Mesenchymal stem cell (in vitro differentiated cells and primary cell): ENCODE data around the gene SMCO3.
A peak's percentile ranks its signal among the peaks of the same experiment; 100 is the strongest.

Experiments used
- DNase-seq: peaks from one replicate; pipeline ENCODE4 v3.0.0-alpha.2; 2013
- H2AFZ ChIP-seq: one replicate; pipeline ENCODE4 v1.6.1; 2013; ENCODE audit warnings: low read depth, mild to moderate bottlenecking, control low read depth, inconsistent platforms, low read length, moderate library complexity
- H2AK5ac ChIP-seq: 2 replicates; pipeline ENCODE4 v1.6.1; 2013; ENCODE audit warnings: low read length, moderate library complexity, mild to moderate bottlenecking, inconsistent platforms; ENCODE audit not compliant: severe bottlenecking
- H2BK120ac ChIP-seq: one replicate; pipeline ENCODE4 v1.6.1; 2013; ENCODE audit warnings: low read depth, mild to moderate bottlenecking, inconsistent platforms, low read length, moderate library complexity
- H2BK12ac ChIP-seq, 2 experiments: one replicate each; pipeline ENCODE4 v1.6.1; 2013; ENCODE audit warnings: inconsistent platforms in 2 of 2, low read length in 2 of 2, mild to moderate bottlenecking in 2 of 2, moderate library complexity in 2 of 2, control low read depth in 1 of 2
- H2BK15ac ChIP-seq: one replicate; pipeline ENCODE4 v1.6.1; 2013; ENCODE audit warnings: mild to moderate bottlenecking, low read depth, inconsistent platforms; ENCODE audit not compliant: poor library complexity, severe bottlenecking
- H2BK5ac ChIP-seq: 2 replicates; pipeline ENCODE4 v1.6.1; 2013; ENCODE audit warnings: low read depth, mild to moderate bottlenecking, low read length, control low read depth, inconsistent platforms; ENCODE audit not compliant: poor library complexity, severe bottlenecking
- H3K14ac ChIP-seq, 2 experiments: one replicate each; pipeline ENCODE4 v1.6.1; 2013; ENCODE audit warnings: inconsistent platforms in 2 of 2, low read length in 2 of 2, control low read depth in 1 of 2, mild to moderate bottlenecking in 1 of 2, moderate library complexity in 1 of 2
- H3K18ac ChIP-seq, 2 experiments: one replicate each; pipeline ENCODE4 v1.6.1; 2013; ENCODE audit warnings: inconsistent platforms in 2 of 2, low read length in 2 of 2, control low read depth in 1 of 2, low read depth in 1 of 2, mild to moderate bottlenecking in 1 of 2
- H3K23ac ChIP-seq, 2 experiments: one replicate each; pipeline ENCODE4 v1.6.1; 2013; ENCODE audit warnings: inconsistent platforms in 2 of 2, low read length in 2 of 2, mild to moderate bottlenecking in 2 of 2, moderate library complexity in 2 of 2, control low read depth in 1 of 2
- H3K27ac ChIP-seq: 2 replicates; pipeline ENCODE4 v1.5.1; 2013; ENCODE audit warnings: mild to moderate bottlenecking, moderate library complexity, low read length, control low read depth, inconsistent platforms; ENCODE audit not compliant: poor library complexity, severe bottlenecking
- H3K27me3 ChIP-seq, 2 experiments: 2 replicates each; pipeline versions ENCODE4 v1.6.1 to v1.7.0; 2013; ENCODE audit warnings: low read length in 2 of 2, mild to moderate bottlenecking in 2 of 2, moderate library complexity in 2 of 2, control low read depth in 1 of 2, inconsistent platforms in 1 of 2; ENCODE audit not compliant: control insufficient read depth in 1 of 2, insufficient read depth in 1 of 2
- H3K36me3 ChIP-seq, 2 experiments: 2 replicates each; pipeline versions ENCODE4 v1.6.1 to v1.7.0; 2013; ENCODE audit warnings: low read length in 2 of 2, control low read depth in 1 of 2, inconsistent platforms in 1 of 2, low read depth in 1 of 2, mild to moderate bottlenecking in 1 of 2; ENCODE audit not compliant: insufficient read depth in 2 of 2, control insufficient read depth in 1 of 2
- H3K4ac ChIP-seq, 2 experiments: one replicate each; pipeline ENCODE4 v1.6.1; 2013; ENCODE audit warnings: inconsistent platforms in 2 of 2, low read length in 2 of 2, mild to moderate bottlenecking in 2 of 2, moderate library complexity in 2 of 2, control low read depth in 1 of 2, low read depth in 1 of 2
- H3K4me1 ChIP-seq: 2 replicates; pipeline ENCODE4 v1.6.1; 2013; ENCODE audit warnings: low read depth, low read length, control low read depth; ENCODE audit not compliant: control insufficient read depth, insufficient read depth
- H3K4me2 ChIP-seq: 2 replicates; pipeline ENCODE4 v1.6.1; 2013; ENCODE audit warnings: low read length, mild to moderate bottlenecking, inconsistent platforms; ENCODE audit not compliant: poor library complexity, severe bottlenecking
- H3K4me3 ChIP-seq, 2 experiments: 2 replicates each; pipeline versions ENCODE4 v1.5.1 to v1.7.0; 2013; ENCODE audit warnings: low read length in 2 of 2, mild to moderate bottlenecking in 2 of 2, control low read depth in 1 of 2, low read depth in 1 of 2; ENCODE audit not compliant: insufficient read depth in 1 of 2
- H3K79me1 ChIP-seq: replicated peaks from 2 replicates; pipeline ENCODE4 v1.6.1; 2013; ENCODE audit warnings: mild to moderate bottlenecking, control low read depth, low read length, inconsistent platforms; ENCODE audit not compliant: poor library complexity, severe bottlenecking
- H3K9ac ChIP-seq: 2 replicates; pipeline ENCODE4 v1.7.0; 2013; ENCODE audit warnings: mild to moderate bottlenecking, low read length, moderate library complexity
- H3K9me3 ChIP-seq: 2 replicates; pipeline ENCODE4 v1.7.0; 2013; ENCODE audit warnings: mild to moderate bottlenecking, low read length; ENCODE audit not compliant: control insufficient read depth
- H4K8ac ChIP-seq: one replicate; pipeline ENCODE4 v1.6.1; 2013; ENCODE audit warnings: inconsistent platforms, mild to moderate bottlenecking, low read length, moderate library complexity
- H4K91ac ChIP-seq: one replicate; pipeline ENCODE4 v1.6.1; 2013; ENCODE audit warnings: mild to moderate bottlenecking, low read length, inconsistent platforms
- WGBS: methylation state at CpG from one replicate; pipeline ENCODE4 v1.1.7; 2013; ENCODE audit warnings: mixed read lengths; 5-methylcytosine and 5-hydroxymethylcytosine counted together

Gene SMCO3

GRCh38 chr12:14782756-14783155, 31.2 kb downstream of the SMCO3 start:
- no peak overlapping the region for H2BK120ac ChIP-seq
- peaks cover 5 to 31% of the 10 kb centered on the region in 2 experiments for H3K36me3 ChIP-seq
- H2AK5ac ChIP-seq = no peak overlapping the region
- H3K4ac ChIP-seq = no peak overlapping the region
- no peak overlapping the region for H2BK15ac ChIP-seq
- H3K27me3 ChIP-seq = no peaks in the 10 kb centered on the region
- H3K14ac ChIP-seq = no peak overlapping the region
- no peak overlapping the region for H3K4me2 ChIP-seq
- no peak overlapping the region for H3K27ac ChIP-seq
- no peak overlapping the region for H2BK5ac ChIP-seq
- H2BK12ac ChIP-seq = no peak overlapping the region
- H3K79me1 ChIP-seq = peaks cover 4% of the 10 kb centered on the region
- no peaks in the 10 kb centered on the region for H3K4me1 ChIP-seq
- DNase-seq = no peak
- H3K9ac ChIP-seq = no peak overlapping the region
- no peak overlapping the region for H4K8ac ChIP-seq
- no peak overlapping the region for H4K91ac ChIP-seq
- H3K18ac ChIP-seq = no peak overlapping the region
- no peak overlapping the region for H2AFZ ChIP-seq
- no peak overlapping the region for H3K23ac ChIP-seq
- H3K9me3 ChIP-seq = no peaks in the 10 kb centered on the region
- no peak overlapping the region for H3K4me3 ChIP-seq

GRCh38 chr12:14781563-14781962, 32.4 kb downstream of the SMCO3 start:
- no peak overlapping the region for H2AK5ac ChIP-seq
- no peak overlapping the region for H4K8ac ChIP-seq
- no peaks in the 10 kb centered on the region for H3K27me3 ChIP-seq
- H3K9me3 ChIP-seq = no peaks in the 10 kb centered on the region
- H3K27ac ChIP-seq = no peak overlapping the region
- no peak overlapping the region for H4K91ac ChIP-seq
- no peak overlapping the region for H2AFZ ChIP-seq
- H2BK120ac ChIP-seq = no peak overlapping the region
- H3K4me3 ChIP-seq = no peak overlapping the region
- H3K4me1 ChIP-seq = no peaks in the 10 kb centered on the region
- DNase-seq = no peak
- 75% methylated on average over 1 of the region's 2 CpGs for WGBS
- H3K4me2 ChIP-seq = no peak overlapping the region
- H2BK5ac ChIP-seq = no peak overlapping the region
- H3K4ac ChIP-seq = no peak overlapping the region
- H2BK12ac ChIP-seq = no peak overlapping the region
- H3K36me3 ChIP-seq = peaks cover 0 to 19% of the 10 kb centered on the region in 2 experiments
- no peak overlapping the region for H3K23ac ChIP-seq
- no peak overlapping the region for H3K9ac ChIP-seq
- no peak overlapping the region for H2BK15ac ChIP-seq
- no peak overlapping the region for H3K14ac ChIP-seq
- H3K18ac ChIP-seq = no peak overlapping the region
- peaks cover 2% of the 10 kb centered on the region for H3K79me1 ChIP-seq

- Histone ChIP-seq H4K91ac (no peak overlapping the region), H3K9ac (no peak overlapping the region), H3K14ac (no peak overlapping the region)
Measured at GRCh38 chr12:14780859-14781258, 33.1 kb downstream of the SMCO3 start.

DNA sequence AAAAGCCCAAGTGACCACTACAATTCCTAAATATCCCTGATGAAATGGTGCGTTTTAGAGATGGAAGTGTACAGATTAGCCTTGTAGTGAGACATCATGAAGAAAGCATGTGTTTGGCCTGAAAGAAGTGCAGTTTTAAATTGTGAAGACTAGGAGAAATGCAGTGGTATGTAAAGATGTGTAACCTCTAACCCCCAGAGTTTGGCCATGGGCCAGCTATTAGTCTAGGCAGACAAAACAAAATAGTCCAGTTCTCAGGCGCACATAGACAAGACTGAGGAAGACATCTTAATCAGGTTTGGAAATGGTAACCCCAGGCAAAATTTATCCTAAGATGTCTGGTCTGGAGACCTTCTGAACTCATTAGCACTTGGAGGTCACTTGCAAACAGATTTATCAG, 34.1 kb downstream of the SMCO3 start:
- 71% methylated on average over 2 of the region's 2 CpGs for WGBS
- H3K18ac ChIP-seq = no peak overlapping the region
- no peak overlapping the region for H2BK12ac ChIP-seq
- no peaks in the 10 kb centered on the region for H3K9me3 ChIP-seq
- no peak overlapping the region for H2AFZ ChIP-seq
- peaks cover 3% of the 10 kb centered on the region for H3K79me1 ChIP-seq
- no peak overlapping the region for H2BK5ac ChIP-seq
- no peak overlapping the region for H3K9ac ChIP-seq
- no peak overlapping the region for H2AK5ac ChIP-seq
- DNase-seq = peak; percentile 38
- H3K36me3 ChIP-seq = peaks cover 0 to 2% of the 10 kb centered on the region in 2 experiments
- no peaks in the 10 kb centered on the region for H3K4me1 ChIP-seq
- no peak overlapping the region for H3K14ac ChIP-seq
- H3K23ac ChIP-seq = no peak overlapping the region
- no peak overlapping the region for H3K4me2 ChIP-seq
- no peak overlapping the region for H2BK120ac ChIP-seq
- no peak overlapping the region for H3K4me3 ChIP-seq
- H4K8ac ChIP-seq = no peak overlapping the region
- H2BK15ac ChIP-seq = no peak overlapping the region
- H4K91ac ChIP-seq = no peak overlapping the region
- no peak overlapping the region for H3K27ac ChIP-seq
- H3K4ac ChIP-seq = no peak overlapping the region
- H3K27me3 ChIP-seq = no peaks in the 10 kb centered on the region

More at GRCh38 chr12:14780859-14781258, 33.1 kb downstream of the SMCO3 start:
- 86% methylated on average over 2 of the region's 3 CpGs for WGBS
- Histone ChIP-seq H3K4me3 (no peak overlapping the region), H3K36me3 (peaks cover 0 to 12% of the 10 kb centered on the region in 2 experiments), H3K9me3 (no peaks in the 10 kb centered on the region), H3K4me1 (no peaks in the 10 kb centered on the region), H3K27ac (no peak overlapping the region), H2AK5ac (no peak overlapping the region), H3K23ac (no peak overlapping the region), H2AFZ (no peak overlapping the region), H3K79me1 (peaks cover 4% of the 10 kb centered on the region), H2BK120ac (no peak overlapping the region), H2BK12ac (no peak overlapping the region), H3K18ac (peak overlapping the region in 1 of 2 experiments; percentile 84), H3K27me3 (no peaks in the 10 kb centered on the region), H4K8ac (peak overlapping the region; percentile 40), H2BK5ac (no peak overlapping the region), H3K4ac (no peak overlapping the region), H3K4me2 (no peak overlapping the region), H2BK15ac (no peak overlapping the region)
- no peak for DNase-seq
